K562 (cell line): ENCODE data around the gene ADSS1. TPM values are rescaled to one million over a fixed set of nuclear protein-coding genes. Genes with fewer than 3 reads are reported as not detected.

Source experiments
- ARHGAP35 ChIP-seq: fragments of 450-650 bp; IDR thresholded peaks from 2 replicates; pipeline ENCODE4 v1.6.1; 2018; ENCODE audit not compliant: partially characterized antibody
- BRD9 ChIP-seq: fragments of 450-650 bp; IDR thresholded peaks from 2 replicates; pipeline ENCODE4 v1.6.1; 2018; ENCODE audit warnings: low read depth; ENCODE audit not compliant: partially characterized antibody
- E2F4 ChIP-seq: sonication (generic); formaldehyde crosslinking; IDR thresholded peaks from 2 replicates; pipeline ENCODE4 v1.8.0; 2022; ENCODE audit warnings: mild to moderate bottlenecking, low read depth, missing genetic modification reagents
- FOXP4 ChIP-seq: sonication (generic); formaldehyde crosslinking; IDR thresholded peaks from 2 replicates; pipeline ENCODE4 v1.8.0; 2022; ENCODE audit warnings: mild to moderate bottlenecking, missing genetic modification reagents, borderline replicate concordance
- HDAC6 ChIP-seq: IDR thresholded peaks from 2 replicates; pipeline ENCODE4 v1.6.1; 2012; ENCODE audit warnings: low read depth, mild to moderate bottlenecking, control low read depth, inconsistent platforms, low read length, moderate library complexity
- HMBOX1 ChIP-seq: sonication (generic); IDR thresholded peaks from 2 replicates; pipeline ENCODE4 v1.6.1; 2016
- KDM5B ChIP-seq: fragments of 200-600 bp; sonication (generic); IDR thresholded peaks from 2 replicates; pipeline ENCODE4 v1.6.1; 2012; ENCODE audit warnings: low read depth, mild to moderate bottlenecking, moderate library complexity, low read length, control low read depth, inconsistent platforms; ENCODE audit not compliant: insufficient replicate concordance
- TAF7 ChIP-seq: fragments of 450-650 bp; IDR thresholded peaks from 2 replicates; pipeline ENCODE4 v1.6.1; 2016; ENCODE audit warnings: missing genetic modification characterization, missing compliant biosample characterization
- UBTF ChIP-seq, 2 experiments: IDR thresholded peaks; 2 replicates each; pipeline ENCODE4 v1.6.1; 2012; ENCODE audit warnings: improper control_type of control experiment in 2 of 2, low read depth in 2 of 2, low read length in 2 of 2, borderline replicate concordance in 1 of 2
- USF1 ChIP-seq: sonication (generic); formaldehyde crosslinking; IDR thresholded peaks from 2 replicates; pipeline ENCODE4 v1.9.0; 2022; ENCODE audit warnings: mild to moderate bottlenecking, missing genetic modification reagents
- ZBTB1 ChIP-seq: sonication (generic); formaldehyde crosslinking; IDR thresholded peaks from 2 replicates; pipeline ENCODE4 v1.8.1; 2023; ENCODE audit warnings: missing genetic modification reagents, low read depth, mild to moderate bottlenecking, borderline replicate concordance
- ZBTB5 ChIP-seq: fragments of 450-650 bp; IDR thresholded peaks from 2 replicates; pipeline ENCODE4 v1.6.1; 2017; ENCODE audit warnings: antibody characterized with exemption
- ZC3H4 ChIP-seq: sonication (generic); formaldehyde crosslinking; IDR thresholded peaks from 2 replicates; pipeline ENCODE4 v1.9.0; 2021; ENCODE audit warnings: missing genetic modification reagents, borderline replicate concordance
- ZFP30 ChIP-seq: fragments of 250-450 bp; sonication (Bioruptor Pico); IDR thresholded peaks from 2 replicates; pipeline ENCODE4 v1.8.0; 2022; ENCODE audit warnings: moderate library complexity, mild to moderate bottlenecking, inconsistent platforms, borderline replicate concordance
- ZNF324 ChIP-seq: fragments of 250-450 bp; sonication (Bioruptor Pico); IDR thresholded peaks from 2 replicates; pipeline ENCODE4 v1.4.0; 2020; ENCODE audit warnings: mild to moderate bottlenecking
- ZNF347 ChIP-seq: fragments of 450-650 bp; formaldehyde crosslinking; IDR thresholded peaks from 2 replicates; pipeline ENCODE4 v1.4.0; 2020; ENCODE audit warnings: low read depth, mild to moderate bottlenecking, moderate library complexity
- polyA plus RNA-seq, 8 experiments: library from polyadenylated mRNA; depleted of rRNA in 4 of 8; stranded (reverse) in 5 of 8; unstranded in 3 of 8; fragments of >200 nt; fragmentation: Nextera tagmentation in 2 of 8; fragmentation: Illumina TruSeq in 1 of 8; extraction: Ambion mirVana in 2 of 8; extraction: Trizol in 1 of 8; gene quantifications; 2 replicates each; pipeline versions ENCODE4 v1.2.1 to v1.2.3, GENCODE V29; 2011 to 2014; ENCODE audit warnings: inconsistent platforms in 1 of 8, missing spikeins in 1 of 8
- total RNA-seq, 7 experiments: library from RNA; depleted of rRNA in 6 of 7; stranded (reverse); fragments of >200 nt in 6 of 7; fragmentation: Illumina TruSeq in 2 of 7; extraction: Trizol in 2 of 7; gene quantifications; 2 replicates each; pipeline versions ENCODE4 v1.2.1 to v1.2.3, GENCODE V29; 2011 to 2021; ENCODE audit warnings: low replicate concordance in 1 of 7

Gene ADSS1
- total and polyA plus RNA-seq, 9 of the 15 experiments (the other 6 are each of a cell fraction or from before 2014, with no cell fraction given), result 0.53 to 5.9 (median 3.9) TPM

- no peak for TF ChIP-seq ZBTB5
- TF ChIP-seq KDM5B, result peak; percentile 64
- TF ChIP-seq E2F4 (CRISPR knock-in tag), result no peak; the same call in 1 of the 2 replicates
- TF ChIP-seq ZC3H4 (CRISPR knock-in tag), result no peak
- TF ChIP-seq ARHGAP35, result no peak
- no peak for TF ChIP-seq UBTF (IDR thresholded peaks at IDR 0.05; ENCODE audit: borderline replicate concordance in 1 of 2, low read depth in 2 of 2, low read length in 2 of 2)
- TF ChIP-seq ZFP30 (CRISPR knock-in tag), result no peak
- no peak for TF ChIP-seq ZNF324
- TF ChIP-seq USF1, result peak; percentile 30; the same call in 1 of the 2 replicates
- no peak for TF ChIP-seq BRD9
- TF ChIP-seq ZNF347, result no peak
- TF ChIP-seq HMBOX1, result no peak
- TF ChIP-seq TAF7 (tag), result no peak
- no peak for TF ChIP-seq ZBTB1 (CRISPR knock-in tag)
- TF ChIP-seq HDAC6, result no peak
- no peak for TF ChIP-seq FOXP4 (CRISPR knock-in tag)
Measured at GRCh38 chr14:104752735-104753527, 28.9 kb downstream of the ADSS1 start, which contains the start of gene SIVA1 (continued).
